K562 (cell line): Measurements from ENCODE around the gene SERPINB3. TPM values are rescaled to one million over a fixed set of nuclear protein-coding genes. Genes with fewer than 3 reads are reported as not detected.

Experiments
- ATAC-seq: fragments of 200-7000 bp; cut with Tn5 transposase; 3 replicates; pipeline ENCODE4 v1.9.1; 2020; ENCODE audit warnings: moderate library complexity
- BruUV-seq: library from RNA; stranded (reverse); fragments of 400-500 nt; replicated peaks from 2 replicates; lab custom pipeline; 2021; lab: Mats Ljungman, UMichigan
- CTCF ChIA-PET: fragments of 300-600 bp; formaldehyde crosslinking; extraction: SDS; loops from one replicate; lab custom pipeline; 2021; ENCODE audit warnings: low intra/inter-chr PET ratio; lab: Yijun Ruan, JAX
- POLR2A ChIA-PET: fragments of 300-600, 350-650 bp; sonication (Branson Sonifier 250); formaldehyde crosslinking; extraction: SDS; loops from one replicate; lab custom pipeline; 2021; ENCODE audit warnings: antibody characterized with exemption, inconsistent platforms; lab: Yijun Ruan, JAX
- DNase-seq, 4 experiments: peaks; one replicate each; pipeline versions ENCODE4 v3.0.0 to v3.0.0-alpha.2; 2011 to 2018; ENCODE audit warnings: low spot score in 3 of 4, mixed read lengths in 3 of 4; ENCODE audit errors: extremely low read depth in 1 of 4
- FAIRE-seq: peaks from 2 replicates; lab custom pipeline; 2011; peaks lifted over from hg19 to GRCh38; lab: Jason Lieb, UNC
- H2AFZ ChIP-seq: 2 replicates; pipeline ENCODE4 v1.6.0; 2011; ENCODE audit warnings: low read depth, low read length, control low read depth, inconsistent platforms
- H3K27ac ChIP-seq: fragments of 200-600 bp; 3 replicates; pipeline ENCODE4 v1.8.0; 2011; ENCODE audit warnings: low read depth, mild to moderate bottlenecking, control low read depth, inconsistent platforms, low read length, moderate library complexity, mixed read lengths; ENCODE audit errors: extremely low read depth
- H3K27me3 ChIP-seq, 2 experiments: fragments of 300-600 bp in 1 of 2; 2 replicates in 1 of 2; 3 replicates in 1 of 2; pipeline versions ENCODE4 v1.6.0 to v1.8.0; 2011; ENCODE audit warnings: inconsistent platforms in 2 of 2, low read length in 2 of 2, mild to moderate bottlenecking in 1 of 2, mixed read lengths in 1 of 2, moderate library complexity in 1 of 2; ENCODE audit not compliant: control insufficient read depth in 2 of 2, insufficient read depth in 2 of 2
- H3K36me3 ChIP-seq: fragments of 300-600 bp; 3 replicates; pipeline ENCODE4 v1.8.0; 2011; ENCODE audit warnings: mild to moderate bottlenecking, low read length, inconsistent platforms; ENCODE audit not compliant: control insufficient read depth, insufficient read depth
- H3K4me1 ChIP-seq, 2 experiments: fragments of 200-600 bp in 1 of 2; replicated peaks in 1 of 2; 2 replicates in 1 of 2; 3 replicates in 1 of 2; pipeline versions ENCODE4 v1.5.1 to v1.8.0; 2011; ENCODE audit warnings: inconsistent platforms in 2 of 2, low read length in 2 of 2, mild to moderate bottlenecking in 1 of 2, mixed read lengths in 1 of 2, moderate library complexity in 1 of 2; ENCODE audit not compliant: control insufficient read depth in 2 of 2, insufficient read depth in 2 of 2
- H3K4me2 ChIP-seq: 2 replicates; pipeline ENCODE4 v1.6.1; 2011; ENCODE audit warnings: low read length, control low read depth, inconsistent platforms, mixed read lengths; ENCODE audit not compliant: insufficient read depth
- H3K4me3 ChIP-seq: fragments of 200-600 bp; sonication (generic), shearing (Covaris generic); 2 replicates; pipeline ENCODE4 v1.5.1; 2016; ENCODE audit warnings: control low read depth, inconsistent platforms
- H3K79me2 ChIP-seq: fragments of 200-600 bp; 3 replicates; pipeline ENCODE4 v1.8.0; 2011; ENCODE audit warnings: low read length, inconsistent platforms; ENCODE audit not compliant: control insufficient read depth, insufficient read depth
- H3K9ac ChIP-seq, 2 experiments: 2 replicates each; pipeline versions ENCODE4 v1.6.0 to v1.6.1; 2011; ENCODE audit warnings: low read depth in 2 of 2, low read length in 2 of 2, control low read depth in 1 of 2, inconsistent platforms in 1 of 2, mild to moderate bottlenecking in 1 of 2, mixed read lengths in 1 of 2; ENCODE audit not compliant: insufficient read depth in 1 of 2
- H3K9me1 ChIP-seq: one replicate; pipeline ENCODE4 v1.6.0; 2011; ENCODE audit warnings: inconsistent platforms, mild to moderate bottlenecking, low read length, moderate library complexity; ENCODE audit not compliant: control insufficient read depth, insufficient read depth
- H3K9me3 ChIP-seq: replicated peaks from 2 replicates; pipeline ENCODE4 v1.5.1; 2011; ENCODE audit warnings: low read depth, low read length, inconsistent platforms; ENCODE audit not compliant: control insufficient read depth, insufficient read depth
- H4K20me1 ChIP-seq: replicated peaks from 2 replicates; pipeline ENCODE4 v1.6.1; 2011; ENCODE audit warnings: low read length, inconsistent platforms, mixed read lengths; ENCODE audit not compliant: control insufficient read depth, insufficient read depth
- ARID1B ChIP-seq: fragments of 450-650 bp; IDR thresholded peaks from 2 replicates; pipeline ENCODE4 v1.6.1; 2016; ENCODE audit warnings: antibody characterized with exemption, mild to moderate bottlenecking, inconsistent platforms
- ATF3 ChIP-seq, 2 experiments: fragments of 450-650 bp in 1 of 2; sonication (generic) in 1 of 2; formaldehyde crosslinking in 1 of 2; IDR thresholded peaks in 1 of 2; conservative IDR thresholded peaks in 1 of 2; 2 replicates each; pipeline versions ENCODE4 v1.6.1 to v1.8.1; 2016 to 2023; ENCODE audit warnings: mild to moderate bottlenecking in 2 of 2, moderate library complexity in 2 of 2, inconsistent platforms in 1 of 2, missing genetic modification reagents in 1 of 2
- DACH1 ChIP-seq: fragments of 450-650 bp; IDR thresholded peaks from 2 replicates; pipeline ENCODE4 v1.6.1; 2018; ENCODE audit not compliant: partially characterized antibody
- FOSL1 ChIP-seq: fragments of 200-800 bp; sonication (Bioruptor generic); conservative IDR thresholded peaks from 2 replicates; pipeline ENCODE4 v1.6.1; 2016; ENCODE audit warnings: missing genetic modification characterization, missing compliant biosample characterization
- FOXJ2 ChIP-seq: fragments of 200-800 bp; sonication (Bioruptor generic); IDR thresholded peaks from 2 replicates; pipeline ENCODE4 v1.6.1; 2016; ENCODE audit warnings: missing genetic modification characterization, missing compliant biosample characterization
- GATAD2B ChIP-seq: fragments of 450-650 bp; IDR thresholded peaks from 2 replicates; pipeline ENCODE4 v1.6.1; 2017; ENCODE audit warnings: mild to moderate bottlenecking, borderline replicate concordance
- HDAC1 ChIP-seq, 2 experiments: fragments of 450-650 bp; IDR thresholded peaks; 2 replicates each; pipeline ENCODE4 v1.6.1; 2016 to 2017; ENCODE audit warnings: inconsistent platforms in 1 of 2, mild to moderate bottlenecking in 1 of 2, moderate library complexity in 1 of 2
- MLLT1 ChIP-seq, 2 experiments: fragments of 450-650 bp; IDR thresholded peaks; 2 replicates each; pipeline ENCODE4 v1.6.1; 2016
- RUNX1 ChIP-seq: sonication (generic); IDR thresholded peaks from 2 replicates; pipeline ENCODE4 v1.6.1; 2016; ENCODE audit warnings: antibody characterized with exemption, low read depth
- SRSF3 ChIP-seq: fragments of 200-400 bp; formaldehyde crosslinking; IDR thresholded peaks from 2 replicates; pipeline ENCODE4 v1.6.1; 2016; ENCODE audit warnings: mild to moderate bottlenecking, low read length, moderate library complexity; ENCODE audit not compliant: insufficient read depth
- ZBTB2 ChIP-seq: fragments of 450-650 bp; IDR thresholded peaks from 2 replicates; pipeline ENCODE4 v1.6.1; 2016; ENCODE audit warnings: antibody characterized with exemption
- ZBTB7A ChIP-seq: IDR thresholded peaks from 2 replicates; pipeline ENCODE4 v1.6.1; 2011; ENCODE audit warnings: low read depth, mild to moderate bottlenecking, low read length, moderate library complexity, borderline replicate concordance; ENCODE audit not compliant: control insufficient read depth
- ZEB2 ChIP-seq: fragments of 450-650 bp; IDR thresholded peaks from 2 replicates; pipeline ENCODE4 v1.6.1; 2016
- ZNF224 ChIP-seq: sonication (generic); formaldehyde crosslinking; IDR thresholded peaks from 2 replicates; pipeline ENCODE4 v1.8.0; 2022; ENCODE audit warnings: mild to moderate bottlenecking, missing genetic modification reagents
- ZNF354B ChIP-seq: fragments of 250-450 bp; sonication (Bioruptor Pico); IDR thresholded peaks from 2 replicates; pipeline ENCODE4 v1.4.0; 2020
- ZNF41 ChIP-seq: fragments of 250-450 bp; sonication (Bioruptor Pico); conservative IDR thresholded peaks from 2 replicates; pipeline ENCODE4 v1.4.0; 2020; ENCODE audit warnings: mild to moderate bottlenecking
- WGBS: fragments of 100-300 bp; shearing (Covaris generic); methylation state at CpG from one replicate; pipeline ENCODE4 v1.1.6; 2016; ENCODE audit warnings: low coverage, mixed read lengths; ENCODE audit not compliant: insufficient coverage; ENCODE audit errors: missing lambda C conversion rate; 5-methylcytosine and 5-hydroxymethylcytosine counted together
- in situ Hi-C: fragments of 300-500 bp; cut with MboI; formaldehyde crosslinking; loops from 4 replicates; pipeline ENCODE4 v1.15.0; 2018; ENCODE audit warnings: inconsistent platforms, mixed read lengths
- intact Hi-C: fragments of 100-400 bp; cut with micrococcal nuclease; formaldehyde crosslinking; loops from 2 replicates; pipeline ENCODE4 v1.14.2; 2022
- polyA plus RNA-seq, 8 experiments: library from polyadenylated mRNA; depleted of rRNA in 4 of 8; stranded (reverse) in 5 of 8; unstranded in 3 of 8; fragments of >200 nt; fragmentation: Nextera tagmentation in 2 of 8; fragmentation: Illumina TruSeq in 1 of 8; extraction: Ambion mirVana in 2 of 8; extraction: Trizol in 1 of 8; gene quantifications; 2 replicates each; pipeline versions ENCODE4 v1.2.1 to v1.2.3, GENCODE V29; 2011 to 2014; ENCODE audit warnings: inconsistent platforms in 1 of 8, missing spikeins in 1 of 8
- total RNA-seq, 7 experiments: library from RNA; depleted of rRNA in 6 of 7; stranded (reverse); fragments of >200 nt in 6 of 7; fragmentation: Illumina TruSeq in 2 of 7; extraction: Trizol in 2 of 7; gene quantifications; 2 replicates each; pipeline versions ENCODE4 v1.2.1 to v1.2.3, GENCODE V29; 2011 to 2021; ENCODE audit warnings: low replicate concordance in 1 of 7

The SERPINB3 gene
- total and polyA plus RNA-seq, 9 of the 15 experiments (the other 6 are each of a cell fraction or from before 2014, with no cell fraction given): not detected

GRCh38 chr18:63707816-63708215, 46.1 kb upstream of the SERPINB3 start (continued):
- no peak for TF ChIP-seq ATF3 (IDR thresholded peaks at IDR 0.05)
- TF ChIP-seq ATF3 (CRISPR knock-in tag; conservative IDR thresholded peaks at IDR 0.05): no peak
- TF ChIP-seq ZNF354B: no peak
- TF ChIP-seq FOXJ2: no peak

GRCh38 chr18:63705401-63705800, 43.7 kb upstream of the SERPINB3 start:
- BruUV-seq: no TSS peak
- in situ Hi-C loops: no loop called here

More at GRCh38 chr18:63705401-63705800, 43.7 kb upstream of the SERPINB3 start:
- Histone ChIP-seq H3K36me3 (no peaks in the 10 kb centered on the region), H3K27me3 (no peaks in the 10 kb centered on the region), H3K79me2 (no peaks in the 10 kb centered on the region), H3K4me2 (no peak overlapping the region), H3K4me3 (no peak overlapping the region), H3K9me1 (no peaks in the 10 kb centered on the region)
- no peak for DNase-seq
- intact Hi-C loops: no loop called here
- CTCF ChIA-PET: no interaction called here
- no peak for TF ChIP-seq ZBTB7A
- no peak for TF ChIP-seq SRSF3
- no peak for TF ChIP-seq DACH1
- TF ChIP-seq GATAD2B: no peak
- TF ChIP-seq FOSL1 (tag): no peak
- TF ChIP-seq ZNF224 (CRISPR knock-in tag): no peak
- no peak for TF ChIP-seq RUNX1
- no peak for TF ChIP-seq MLLT1 (IDR thresholded peaks at IDR 0.05)
- no peak for TF ChIP-seq HDAC1 (IDR thresholded peaks at IDR 0.05)
- TF ChIP-seq ARID1B: no peak
- TF ChIP-seq ZNF41 (CRISPR knock-in tag): no peak
- no peak for TF ChIP-seq ZEB2
- TF ChIP-seq ZBTB2: no peak
- TF ChIP-seq, all 486 proteins: peak for 0
- ATAC-seq (no peak), FAIRE-seq (no peak)
- H4K20me1 ChIP-seq: no peaks in the 10 kb centered on the region
- H3K9me3 ChIP-seq: no peaks in the 10 kb centered on the region
- no peak overlapping the region for H3K9ac ChIP-seq
- no peak overlapping the region for H2AFZ ChIP-seq
- H3K4me1 ChIP-seq: no peaks in the 10 kb centered on the region
- WGBS: 0% methylated on average over 2 of the region's 2 CpGs
- POLR2A ChIA-PET: no interaction called here
- no peak overlapping the region for H3K27ac ChIP-seq
